Esophagus squamous epithelium (tissue), 5 donors: ENCODE data around the gene ACVR1B. TPM values are rescaled to one million over a fixed set of nuclear protein-coding genes. Genes with fewer than 3 reads are reported as not detected.

ENCODE experiments used
- DNase-seq: peaks from one replicate; lab custom pipeline; 2025; lab: John Stamatoyannopoulos, UW
- H3K27ac ChIP-seq, 4 donors: fragments of 200-600 bp; sonication (generic); one replicate each; pipeline ENCODE4 v1.5.1; 2016 to 2019; ENCODE audit warnings: mild to moderate bottlenecking in 1 of 4
- H3K27me3 ChIP-seq, 4 donors: fragments of 200-600 bp; sonication (generic); 1 replicate in 3 of 4; 2 replicates in 1 of 4; pipeline versions ENCODE4 v1.5.1 to v1.6.0; 2017 to 2021; ENCODE audit warnings: antibody characterized with exemption in 1 of 4
- H3K36me3 ChIP-seq, 3 donors: fragments of 200-600 bp; sonication (generic); one replicate each; pipeline ENCODE4 v1.5.1; 2016 to 2019
- H3K4me1 ChIP-seq, 3 donors: fragments of 200-600 bp; sonication (generic); one replicate each; pipeline ENCODE4 v1.5.1; 2017 to 2019
- H3K4me3 ChIP-seq, 4 donors: fragments of 200-600 bp; sonication (generic); 1 replicate in 3 of 4; 2 replicates in 1 of 4; pipeline ENCODE4 v1.5.1; 2016 to 2019; ENCODE audit warnings: mild to moderate bottlenecking in 2 of 4, moderate library complexity in 1 of 4
- H3K9me3 ChIP-seq, 3 donors: fragments of 200-600 bp; sonication (generic); one replicate each; pipeline ENCODE4 v1.5.1; 2016 to 2019
- POLR2A ChIP-seq, 4 donors: fragments of 450-650 bp; IDR thresholded peaks; one replicate each; pipeline ENCODE4 v1.6.1; 2017; ENCODE audit warnings: antibody characterized with exemption in 4 of 4, mild to moderate bottlenecking in 4 of 4, moderate library complexity in 3 of 4
- WGBS, 2 donors: methylation state at CpG; one replicate each; pipeline ENCODE4 v1.1.5; 2018; 5-methylcytosine and 5-hydroxymethylcytosine counted together
- intact Hi-C: fragments of 100-400 bp; cut with DNase I; formaldehyde crosslinking; loops from one replicate; pipeline ENCODE4 v1.15.0; 2022
- total RNA-seq, 4 donors: library from RNA; depleted of rRNA; stranded (reverse); fragments of >200 nt; gene quantifications; one replicate each; pipeline ENCODE4 v1.1.0, GENCODE V29; 2016
- TF ChIP-seq, protein P1 (sequence below), 6 experiments: fragments of 450-650 bp in 4 of 6; fragments of 200-600 bp in 2 of 6; sonication (generic) in 2 of 6; IDR thresholded peaks; one replicate each; pipeline ENCODE4 v1.5.1; 2016 to 2019; ENCODE audit warnings: antibody characterized with exemption in 6 of 6, mild to moderate bottlenecking in 4 of 6, moderate library complexity in 4 of 6
- donor health status: DM: yes; HTN: yes; CAD: no.

Gene ACVR1B
- total RNA-seq, 4 donors from 2014 or later = 11.4 to 31.7 (median 16.8) TPM

DNA sequence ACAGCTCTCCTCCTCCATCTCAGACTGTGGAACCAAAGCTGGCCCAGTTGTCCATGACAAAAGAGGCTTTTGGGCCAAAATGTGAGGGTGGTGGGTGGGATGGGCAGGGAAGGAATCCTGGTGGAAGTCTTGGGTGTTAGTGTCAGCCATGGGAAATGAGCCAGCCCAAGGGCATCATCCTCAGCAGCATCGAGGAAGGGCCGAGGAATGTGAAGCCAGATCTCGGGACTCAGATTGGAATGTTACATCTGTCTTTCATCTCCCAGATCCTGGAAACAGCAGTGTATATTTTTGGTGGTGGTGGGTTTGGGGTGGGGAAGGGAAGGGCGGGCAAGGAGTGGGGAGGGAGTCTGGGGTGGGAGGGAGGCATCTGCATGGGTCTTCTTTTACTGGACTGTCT, 43.5 kb downstream of the ACVR1B start:
- no peak for DNase-seq
- no peaks in the 10 kb centered on the region for H3K27me3 ChIP-seq
- H3K4me1 ChIP-seq = peaks cover 0 to 11% (median 0%) of the 10 kb centered on the region in 3 donors
- WGBS, 2 donors = 68 to 75% methylated on average over 3 to 4 of the region's 4 CpGs
- no peaks in the 10 kb centered on the region for H3K9me3 ChIP-seq
- TF ChIP-seq POLR2A (IDR thresholded peaks at IDR 0.05) = no peak
- TF ChIP-seq, protein P1, sequence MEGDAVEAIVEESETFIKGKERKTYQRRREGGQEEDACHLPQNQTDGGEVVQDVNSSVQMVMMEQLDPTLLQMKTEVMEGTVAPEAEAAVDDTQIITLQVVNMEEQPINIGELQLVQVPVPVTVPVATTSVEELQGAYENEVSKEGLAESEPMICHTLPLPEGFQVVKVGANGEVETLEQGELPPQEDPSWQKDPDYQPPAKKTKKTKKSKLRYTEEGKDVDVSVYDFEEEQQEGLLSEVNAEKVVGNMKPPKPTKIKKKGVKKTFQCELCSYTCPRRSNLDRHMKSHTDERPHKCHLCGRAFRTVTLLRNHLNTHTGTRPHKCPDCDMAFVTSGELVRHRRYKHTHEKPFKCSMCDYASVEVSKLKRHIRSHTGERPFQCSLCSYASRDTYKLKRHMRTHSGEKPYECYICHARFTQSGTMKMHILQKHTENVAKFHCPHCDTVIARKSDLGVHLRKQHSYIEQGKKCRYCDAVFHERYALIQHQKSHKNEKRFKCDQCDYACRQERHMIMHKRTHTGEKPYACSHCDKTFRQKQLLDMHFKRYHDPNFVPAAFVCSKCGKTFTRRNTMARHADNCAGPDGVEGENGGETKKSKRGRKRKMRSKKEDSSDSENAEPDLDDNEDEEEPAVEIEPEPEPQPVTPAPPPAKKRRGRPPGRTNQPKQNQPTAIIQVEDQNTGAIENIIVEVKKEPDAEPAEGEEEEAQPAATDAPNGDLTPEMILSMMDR (IDR thresholded peaks at IDR 0.05) = no peak
- H3K27ac ChIP-seq = no peak overlapping the region
- H3K4me3 ChIP-seq = no peak overlapping the region
- intact Hi-C loops = no loop called here
- peaks cover 12 to 94% (median 20%) of the 10 kb centered on the region in 3 donors for H3K36me3 ChIP-seq

DNA sequence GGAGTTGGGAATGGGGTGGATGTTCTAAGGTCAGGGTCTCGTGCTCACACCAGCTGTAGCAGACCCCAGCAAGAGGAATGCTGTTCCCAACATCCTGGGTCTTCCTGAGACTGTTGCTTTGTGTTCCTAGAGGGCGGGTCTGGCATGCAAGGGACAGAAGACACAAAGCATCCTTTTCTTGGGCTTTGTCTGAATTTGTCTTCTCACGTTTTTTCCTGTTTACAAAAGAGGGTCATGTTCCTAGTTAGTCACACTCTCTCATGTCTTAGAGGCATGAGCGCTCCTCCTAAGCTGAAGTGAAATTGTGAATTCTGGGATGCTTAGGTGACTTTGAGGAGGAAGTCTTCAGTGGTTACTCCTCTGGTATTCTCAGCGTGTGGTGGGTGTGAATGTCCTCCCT, 45.6 kb downstream of the ACVR1B start:
- H3K36me3 ChIP-seq = peaks cover 12 to 79% (median 13%) of the 10 kb centered on the region in 3 donors
- intact Hi-C loops = no loop called here
- H3K27me3 ChIP-seq = no peaks in the 10 kb centered on the region
- WGBS, 2 donors = 70 to 73% methylated on average over 5 of the region's 5 CpGs
- DNase-seq = no peak
- no peak overlapping the region for H3K4me3 ChIP-seq
- H3K9me3 ChIP-seq = no peaks in the 10 kb centered on the region
- no peak overlapping the region for H3K27ac ChIP-seq
- TF ChIP-seq, protein P1 (IDR thresholded peaks at IDR 0.05) = no peak
- no peak for TF ChIP-seq POLR2A (IDR thresholded peaks at IDR 0.05)
- H3K4me1 ChIP-seq = peaks cover 0 to 11% (median 0%) of the 10 kb centered on the region in 3 donors

DNA sequence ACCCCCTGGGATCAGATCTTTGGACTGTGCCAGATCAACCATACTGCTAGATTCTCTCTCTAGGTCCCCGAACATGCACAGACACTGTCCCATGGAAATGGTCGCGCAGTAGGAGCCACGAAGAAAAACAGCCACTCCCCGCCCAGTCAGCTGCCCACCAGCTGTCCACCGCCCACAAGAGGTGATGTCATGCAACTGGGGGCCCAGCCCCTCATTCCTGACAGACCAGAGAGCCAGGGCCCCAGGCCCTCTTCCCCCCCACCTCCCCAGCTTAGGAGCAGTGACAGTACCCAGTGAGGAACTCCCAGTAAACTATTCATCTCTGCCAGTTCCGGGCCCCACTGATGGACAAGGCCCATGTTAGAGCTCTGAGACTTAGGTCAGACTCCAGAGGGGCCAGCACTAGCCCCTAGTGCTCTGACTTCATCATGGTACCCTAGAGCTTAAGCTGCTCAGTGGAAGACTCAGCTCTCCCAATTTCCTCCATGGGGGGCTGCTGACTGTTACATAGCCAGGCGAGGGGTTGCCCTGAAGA, 51.6 kb downstream of the ACVR1B start:
- peaks cover 0 to 36% (median 3%) of the 10 kb centered on the region in 4 donors for H3K27me3 ChIP-seq
- peaks cover 6 to 43% (median 11%) of the 10 kb centered on the region in 3 donors for H3K4me1 ChIP-seq
- H3K9me3 ChIP-seq = no peaks in the 10 kb centered on the region
- DNase-seq = no peak
- 91 to 100% methylated on average over 2 to 6 of the region's 8 CpGs for WGBS, 2 donors
- intact Hi-C loops = no loop called here
- no peak overlapping the region for H3K4me3 ChIP-seq
- TF ChIP-seq, protein P1 (IDR thresholded peaks at IDR 0.05) = no peak
- TF ChIP-seq POLR2A (IDR thresholded peaks at IDR 0.05) = no peak
- peaks cover 0 to 21% (median 0%) of the 10 kb centered on the region in 3 donors for H3K36me3 ChIP-seq
- H3K27ac ChIP-seq = no peak overlapping the region

DNA sequence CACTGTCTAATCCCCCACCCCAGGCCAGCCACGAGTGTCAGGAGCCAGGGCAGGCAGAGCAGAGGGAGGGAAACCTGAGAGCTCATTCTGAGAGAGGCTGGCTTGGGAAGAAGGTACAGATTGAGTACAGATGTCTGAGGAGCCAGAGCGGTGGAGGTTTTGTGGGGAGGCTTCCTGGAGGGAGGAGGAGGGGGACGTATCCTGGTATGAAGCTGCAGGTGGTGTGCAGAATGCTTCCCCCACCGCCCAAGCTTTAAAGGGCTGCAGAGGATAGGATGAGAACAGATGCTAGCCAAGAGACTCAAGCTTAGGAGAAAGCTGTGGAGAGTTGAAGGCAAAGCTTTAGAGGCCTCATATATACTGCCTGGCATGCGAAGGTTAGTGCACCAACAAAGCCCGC, 52.1 kb downstream of the ACVR1B start:
- no peak overlapping the region for H3K27ac ChIP-seq
- peaks cover 0 to 16% (median 0%) of the 10 kb centered on the region in 3 donors for H3K36me3 ChIP-seq
- TF ChIP-seq POLR2A (IDR thresholded peaks at IDR 0.05) = no peak
- TF ChIP-seq, protein P1 (IDR thresholded peaks at IDR 0.05) = no peak
- no peak overlapping the region for H3K4me3 ChIP-seq
- H3K27me3 ChIP-seq = peaks cover 0 to 36% (median 3%) of the 10 kb centered on the region in 4 donors
- peaks cover 6 to 48% (median 13%) of the 10 kb centered on the region in 3 donors for H3K4me1 ChIP-seq
- no peaks in the 10 kb centered on the region for H3K9me3 ChIP-seq
- 76 to 78% methylated on average over 3 to 6 of the region's 6 CpGs for WGBS, 2 donors
- DNase-seq = no peak
- intact Hi-C loops = no loop called here

DNA sequence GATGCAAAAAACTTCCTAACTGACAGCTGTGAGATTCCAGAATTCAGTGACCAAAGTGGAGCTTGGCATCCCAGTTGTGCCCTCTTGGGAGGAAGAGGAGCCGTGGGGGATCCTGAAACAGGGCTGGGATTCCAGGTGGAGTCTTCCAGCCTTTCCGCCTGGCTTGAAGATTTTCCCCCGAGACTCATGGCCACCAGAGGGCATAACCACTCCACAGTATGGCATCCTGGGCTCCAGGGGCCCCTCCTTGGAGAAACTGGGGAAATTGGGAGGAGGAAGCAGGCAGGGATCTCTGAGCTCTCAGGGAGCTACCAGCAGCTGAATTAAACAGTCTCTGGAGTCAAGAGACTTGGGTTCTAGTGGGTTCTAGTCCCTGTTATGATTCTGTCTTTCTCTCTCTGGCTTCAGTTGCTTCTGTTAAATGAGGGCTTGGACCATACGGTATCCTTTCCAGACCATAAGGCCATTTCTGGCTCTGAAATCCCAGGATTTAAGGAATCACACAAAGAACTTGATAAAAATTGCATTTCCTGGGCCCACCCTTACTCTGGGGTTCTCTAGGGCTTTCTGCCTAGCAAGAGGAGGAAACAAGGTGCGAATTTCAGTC, 52.6 kb downstream of the ACVR1B start:
- Histone ChIP-seq H3K4me3 (no peak overlapping the region), H3K27me3 (peaks cover 0 to 36% (median 3%) of the 10 kb centered on the region in 4 donors), H3K36me3 (peaks cover 0 to 14% (median 0%) of the 10 kb centered on the region in 3 donors), H3K27ac (no peak overlapping the region), H3K4me1 (peaks cover 6 to 53% (median 14%) of the 10 kb centered on the region in 3 donors), H3K9me3 (no peaks in the 10 kb centered on the region)
- DNase-seq = no peak
- intact Hi-C loops = no loop called here
- WGBS, 2 donors = 48 to 90% methylated on average over 2 to 5 of the region's 5 CpGs
- TF ChIP-seq, protein P1 (IDR thresholded peaks at IDR 0.05) = peak; percentile 42 to 71 (median 68)
- no peak for TF ChIP-seq POLR2A (IDR thresholded peaks at IDR 0.05)
